A673 (cell line): Measurements from ENCODE around the gene IFITM2. TPM values are rescaled to one million over a fixed set of nuclear protein-coding genes. Genes with fewer than 3 reads are reported as not detected.

Source experiments
- BruUV-seq: library from RNA; stranded (reverse); fragments of 400-500 nt; replicated peaks from 2 replicates; lab custom pipeline; 2021; lab: Mats Ljungman, UMichigan
- CTCF ChIA-PET: fragments of 300-600 bp; sonication (Branson Sonifier 250); formaldehyde crosslinking; loops from one replicate; lab custom pipeline; 2022; ENCODE audit warnings: antibody characterized with exemption; lab: Charles Lee
- POLR2A ChIA-PET: fragments of 300-600 bp; sonication (Branson Sonifier 250); formaldehyde crosslinking; loops from one replicate; lab custom pipeline; 2022; ENCODE audit warnings: antibody characterized with exemption; ENCODE audit not compliant: low non-redundant PET; lab: Charles Lee
- DNase-seq: peaks from one replicate; pipeline ENCODE4 v3.0.0-alpha.2; 2015; ENCODE audit warnings: low spot score
- H3K27ac ChIP-seq: fragments of 200-600 bp; sonication (generic); 2 replicates; pipeline ENCODE4 v1.5.1; 2016; ENCODE audit warnings: mixed run types, low read depth, mild to moderate bottlenecking, mixed read lengths, antibody characterized with exemption, low read length; ENCODE audit not compliant: poor library complexity, severe bottlenecking
- H3K27me3 ChIP-seq: fragments of 200-600 bp; sonication (generic); replicated peaks from 2 replicates; pipeline ENCODE4 v1.6.1; 2017; ENCODE audit warnings: mixed run types, low read depth, mild to moderate bottlenecking, mixed read lengths, antibody characterized with exemption, low read length; ENCODE audit not compliant: insufficient read depth, poor library complexity
- H3K36me3 ChIP-seq: fragments of 200-600 bp; sonication (generic); 2 replicates; pipeline ENCODE4 v1.6.1; 2016; ENCODE audit warnings: mixed run types, mild to moderate bottlenecking, mixed read lengths, antibody characterized with exemption, low read length; ENCODE audit not compliant: insufficient read depth, poor library complexity, severe bottlenecking
- H3K4me1 ChIP-seq: fragments of 200-600 bp; sonication (generic); 2 replicates; pipeline ENCODE4 v1.6.1; 2017; ENCODE audit warnings: mixed run types, mild to moderate bottlenecking, mixed read lengths, antibody characterized with exemption, low read length; ENCODE audit not compliant: insufficient read depth, poor library complexity, severe bottlenecking
- H3K4me3 ChIP-seq: fragments of 200-600 bp; sonication (generic); 2 replicates; pipeline ENCODE4 v1.5.1; 2016; ENCODE audit warnings: low read depth, mixed run types, mild to moderate bottlenecking, mixed read lengths, low read length; ENCODE audit not compliant: poor library complexity, severe bottlenecking
- H3K9me3 ChIP-seq: fragments of 200-600 bp; sonication (generic); 2 replicates; pipeline ENCODE4 v1.6.1; 2016; ENCODE audit warnings: mixed run types, low read depth, mild to moderate bottlenecking, mixed read lengths, antibody characterized with exemption, low read length; ENCODE audit not compliant: poor library complexity, severe bottlenecking
- EZH2 ChIP-seq: fragments of 200-600 bp; sonication (generic); IDR thresholded peaks from 2 replicates; pipeline ENCODE4 v1.6.1; 2017; ENCODE audit warnings: borderline replicate concordance, low read depth, mild to moderate bottlenecking, mixed read lengths, antibody characterized with exemption, low read length; ENCODE audit not compliant: poor library complexity, severe bottlenecking
- intact Hi-C: fragments of 100-400 bp; cut with micrococcal nuclease; formaldehyde crosslinking; loops from one replicate; pipeline ENCODE4 v1.10.0; 2022; ENCODE audit not compliant: unreplicated experiment
- total RNA-seq: library from RNA; stranded (reverse); gene quantifications from 2 replicates; pipeline ENCODE4 v1.2.3, GENCODE V29; 2021
- TF ChIP-seq, protein P1 (sequence below): fragments of 300-800, 200-600 bp; sonication (generic); conservative IDR thresholded peaks from 2 replicates; pipeline ENCODE4 v1.5.1; 2017; ENCODE audit warnings: low read depth, mild to moderate bottlenecking, antibody characterized with exemption, low read length, moderate library complexity, mixed read lengths

Gene IFITM2
- total RNA-seq, 1 experiment from 2014 or later: 25.5 TPM

DNA sequence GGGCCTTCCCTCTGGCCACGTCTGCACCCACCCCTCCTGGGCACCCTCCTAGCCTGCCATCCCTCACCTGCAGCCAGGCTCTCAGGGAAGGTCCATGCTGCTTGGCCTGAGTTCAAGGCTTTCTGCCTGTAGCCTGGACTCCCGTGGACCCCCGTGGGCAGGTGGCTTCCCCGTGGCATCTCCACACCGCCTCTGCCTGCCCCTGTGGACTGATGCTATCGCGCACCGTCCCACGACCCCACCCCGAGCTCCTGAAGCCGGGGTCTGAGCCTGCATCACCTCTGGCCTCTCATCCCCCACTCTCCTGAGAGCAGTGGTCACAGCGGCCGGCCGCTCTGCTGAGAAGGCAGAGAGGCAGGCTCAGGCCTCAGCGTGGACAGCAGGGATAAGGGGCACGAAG, 12.8 kb upstream of the IFITM2 start:
- Histone ChIP-seq H3K27ac (no peak overlapping the region), H3K4me1 (peaks cover 2% of the 10 kb centered on the region), H3K4me3 (no peak overlapping the region), H3K9me3 (no peaks in the 10 kb centered on the region), H3K27me3 (no peaks in the 10 kb centered on the region), H3K36me3 (no peaks in the 10 kb centered on the region)
- CTCF ChIA-PET: no interaction called here
- POLR2A ChIA-PET: no interaction called here
- intact Hi-C loops: no loop called here
- no peak for DNase-seq
- TF ChIP-seq EZH2: no peak
- TF ChIP-seq, protein P1, sequence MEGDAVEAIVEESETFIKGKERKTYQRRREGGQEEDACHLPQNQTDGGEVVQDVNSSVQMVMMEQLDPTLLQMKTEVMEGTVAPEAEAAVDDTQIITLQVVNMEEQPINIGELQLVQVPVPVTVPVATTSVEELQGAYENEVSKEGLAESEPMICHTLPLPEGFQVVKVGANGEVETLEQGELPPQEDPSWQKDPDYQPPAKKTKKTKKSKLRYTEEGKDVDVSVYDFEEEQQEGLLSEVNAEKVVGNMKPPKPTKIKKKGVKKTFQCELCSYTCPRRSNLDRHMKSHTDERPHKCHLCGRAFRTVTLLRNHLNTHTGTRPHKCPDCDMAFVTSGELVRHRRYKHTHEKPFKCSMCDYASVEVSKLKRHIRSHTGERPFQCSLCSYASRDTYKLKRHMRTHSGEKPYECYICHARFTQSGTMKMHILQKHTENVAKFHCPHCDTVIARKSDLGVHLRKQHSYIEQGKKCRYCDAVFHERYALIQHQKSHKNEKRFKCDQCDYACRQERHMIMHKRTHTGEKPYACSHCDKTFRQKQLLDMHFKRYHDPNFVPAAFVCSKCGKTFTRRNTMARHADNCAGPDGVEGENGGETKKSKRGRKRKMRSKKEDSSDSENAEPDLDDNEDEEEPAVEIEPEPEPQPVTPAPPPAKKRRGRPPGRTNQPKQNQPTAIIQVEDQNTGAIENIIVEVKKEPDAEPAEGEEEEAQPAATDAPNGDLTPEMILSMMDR: no peak
- BruUV-seq: no TSS peak

DNA sequence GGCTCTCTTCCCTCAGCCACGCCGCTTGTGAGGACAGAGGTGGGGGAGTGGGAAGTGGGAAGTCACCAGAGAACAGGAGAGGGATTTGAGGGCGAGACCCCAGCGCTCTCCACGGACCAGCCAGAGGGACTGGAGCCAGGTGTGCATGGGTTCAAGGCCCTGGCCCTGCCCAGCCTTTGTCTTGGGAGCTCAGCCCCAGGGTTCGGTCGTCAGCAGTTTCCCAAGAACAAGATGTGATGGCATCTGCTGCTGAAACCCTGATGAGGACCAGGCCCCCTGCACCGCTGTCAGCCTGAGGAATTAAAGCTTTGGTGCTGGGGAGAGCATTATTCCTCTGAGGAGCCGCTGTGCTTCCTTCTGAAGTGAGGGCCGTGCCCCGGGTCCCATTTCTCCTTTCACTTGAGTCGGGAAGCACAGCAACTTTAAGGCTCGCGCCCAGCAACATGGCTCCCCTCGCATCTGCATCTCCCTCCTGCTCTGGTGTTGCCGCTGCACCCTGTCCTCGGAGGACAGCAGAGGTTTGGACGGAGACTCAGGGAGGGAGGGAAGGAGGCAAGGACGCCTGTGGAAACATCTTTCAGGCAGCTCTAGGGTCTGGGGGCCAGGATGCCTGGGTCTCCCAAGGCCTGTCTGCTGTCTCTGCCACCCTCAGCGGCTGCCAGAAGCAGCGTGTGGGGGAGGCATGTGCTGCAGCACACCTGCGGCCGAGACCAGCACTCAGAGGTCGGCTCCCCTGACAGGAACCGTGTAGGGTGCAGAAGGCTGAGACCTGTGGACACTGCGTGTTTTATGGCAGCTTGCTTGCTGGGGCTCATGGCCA, 12.1 kb upstream of the IFITM2 start:
- no peak overlapping the region for H3K27ac ChIP-seq
- H3K36me3 ChIP-seq: no peaks in the 10 kb centered on the region
- DNase-seq: no peak
- ChIA-PET POLR2A (no interaction called here), CTCF (no interaction called here)
- no peaks in the 10 kb centered on the region for H3K9me3 ChIP-seq
- no peak overlapping the region for H3K4me3 ChIP-seq
- no peak for TF ChIP-seq EZH2
- TF ChIP-seq, protein P1: no peak
- no peaks in the 10 kb centered on the region for H3K27me3 ChIP-seq
- intact Hi-C loops: no loop called here
- H3K4me1 ChIP-seq: no peaks in the 10 kb centered on the region
- no TSS peak for BruUV-seq

DNA sequence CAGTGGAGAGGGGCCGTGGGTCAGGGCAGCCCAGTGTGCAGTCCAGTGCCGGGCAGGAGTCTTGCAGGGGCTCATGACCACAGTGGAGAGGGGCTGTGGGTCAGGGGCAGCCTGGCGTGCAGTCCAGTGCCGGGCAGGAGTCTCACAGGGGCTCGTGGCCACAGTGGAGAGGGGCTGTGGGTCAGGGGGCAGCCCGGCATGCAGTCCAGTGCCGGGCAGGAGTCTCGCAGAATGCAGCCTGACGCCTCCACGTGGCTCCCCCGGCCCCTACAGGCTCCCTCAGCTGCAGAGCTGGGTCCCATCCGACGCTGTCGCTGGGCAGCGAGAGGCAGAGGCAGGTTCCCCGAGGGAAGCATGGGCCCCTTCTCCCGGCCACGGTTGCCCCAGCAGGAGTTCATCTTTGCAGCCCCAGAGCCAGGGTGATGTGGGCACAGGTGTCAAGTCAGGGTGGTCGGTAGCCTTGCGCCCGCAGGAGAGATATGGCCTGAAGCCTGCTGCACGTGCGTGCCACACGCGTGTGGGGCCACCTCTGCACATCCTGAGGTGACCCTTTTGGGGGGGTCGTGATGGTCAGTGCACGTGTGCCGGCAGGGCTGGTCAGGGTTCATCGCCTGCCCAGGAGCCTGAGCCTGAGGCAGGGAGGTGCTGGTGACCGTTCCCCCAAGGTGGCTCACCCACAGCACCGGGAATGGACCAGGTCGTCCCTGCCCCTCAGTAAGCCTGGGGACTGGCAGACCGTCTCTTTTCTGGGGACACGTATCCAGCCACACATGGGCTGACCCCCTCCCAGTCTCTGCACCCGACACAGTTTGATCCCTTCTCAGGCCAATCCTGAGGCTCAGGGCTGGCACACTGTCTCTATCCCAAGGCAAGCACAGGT, 11.2 kb upstream of the IFITM2 start:
- DNase-seq: no peak

More for the DNA sequence above, 11.2 kb upstream of the IFITM2 start:
- POLR2A ChIA-PET: no interaction called here
- intact Hi-C loops: no loop called here
- Histone ChIP-seq H3K27me3 (no peaks in the 10 kb centered on the region), H3K27ac (no peak overlapping the region), H3K4me3 (no peak overlapping the region), H3K9me3 (no peaks in the 10 kb centered on the region), H3K36me3 (no peaks in the 10 kb centered on the region), H3K4me1 (no peaks in the 10 kb centered on the region)
- BruUV-seq: no TSS peak
- CTCF ChIA-PET: no interaction called here
- TF ChIP-seq, protein P1: no peak
- no peak for TF ChIP-seq EZH2
